ENCODE data around the gene KLHL7. TPM values are rescaled to one million over a fixed set of nuclear protein-coding genes. Genes with fewer than 3 reads are reported as not detected.

KLHL7 gene, protein sequence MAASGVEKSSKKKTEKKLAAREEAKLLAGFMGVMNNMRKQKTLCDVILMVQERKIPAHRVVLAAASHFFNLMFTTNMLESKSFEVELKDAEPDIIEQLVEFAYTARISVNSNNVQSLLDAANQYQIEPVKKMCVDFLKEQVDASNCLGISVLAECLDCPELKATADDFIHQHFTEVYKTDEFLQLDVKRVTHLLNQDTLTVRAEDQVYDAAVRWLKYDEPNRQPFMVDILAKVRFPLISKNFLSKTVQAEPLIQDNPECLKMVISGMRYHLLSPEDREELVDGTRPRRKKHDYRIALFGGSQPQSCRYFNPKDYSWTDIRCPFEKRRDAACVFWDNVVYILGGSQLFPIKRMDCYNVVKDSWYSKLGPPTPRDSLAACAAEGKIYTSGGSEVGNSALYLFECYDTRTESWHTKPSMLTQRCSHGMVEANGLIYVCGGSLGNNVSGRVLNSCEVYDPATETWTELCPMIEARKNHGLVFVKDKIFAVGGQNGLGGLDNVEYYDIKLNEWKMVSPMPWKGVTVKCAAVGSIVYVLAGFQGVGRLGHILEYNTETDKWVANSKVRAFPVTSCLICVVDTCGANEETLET
- total RNA-seq: 34.9 and 43.6 TPM in 2 replicates

DNA sequence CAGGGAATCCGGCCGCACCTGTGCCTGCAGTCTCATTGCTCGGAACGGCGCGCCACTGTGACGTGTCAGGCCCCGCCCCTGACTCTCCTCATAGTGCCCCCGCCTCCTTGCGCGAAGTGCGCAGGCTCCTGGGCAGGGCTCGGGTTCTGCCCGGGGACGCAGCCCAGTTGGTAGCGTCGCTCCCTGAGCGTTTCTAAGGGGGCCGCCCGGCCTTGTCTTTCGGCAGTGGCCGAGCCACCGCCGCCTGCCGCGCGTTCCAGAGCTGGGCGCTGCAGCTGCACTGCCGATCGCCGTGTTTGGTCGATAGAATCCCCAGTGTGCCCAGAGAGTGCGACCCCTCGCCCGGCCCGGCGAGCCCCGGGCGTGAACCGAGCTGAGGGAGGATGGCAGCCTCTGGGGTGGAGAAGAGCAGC, at the start of gene KLHL7:
TSS of gene KLHL7 (plus strand) at position 142 of the 413 bp plus-strand sequence. CDS start at position 384, 242 bp downstream.

DNA sequence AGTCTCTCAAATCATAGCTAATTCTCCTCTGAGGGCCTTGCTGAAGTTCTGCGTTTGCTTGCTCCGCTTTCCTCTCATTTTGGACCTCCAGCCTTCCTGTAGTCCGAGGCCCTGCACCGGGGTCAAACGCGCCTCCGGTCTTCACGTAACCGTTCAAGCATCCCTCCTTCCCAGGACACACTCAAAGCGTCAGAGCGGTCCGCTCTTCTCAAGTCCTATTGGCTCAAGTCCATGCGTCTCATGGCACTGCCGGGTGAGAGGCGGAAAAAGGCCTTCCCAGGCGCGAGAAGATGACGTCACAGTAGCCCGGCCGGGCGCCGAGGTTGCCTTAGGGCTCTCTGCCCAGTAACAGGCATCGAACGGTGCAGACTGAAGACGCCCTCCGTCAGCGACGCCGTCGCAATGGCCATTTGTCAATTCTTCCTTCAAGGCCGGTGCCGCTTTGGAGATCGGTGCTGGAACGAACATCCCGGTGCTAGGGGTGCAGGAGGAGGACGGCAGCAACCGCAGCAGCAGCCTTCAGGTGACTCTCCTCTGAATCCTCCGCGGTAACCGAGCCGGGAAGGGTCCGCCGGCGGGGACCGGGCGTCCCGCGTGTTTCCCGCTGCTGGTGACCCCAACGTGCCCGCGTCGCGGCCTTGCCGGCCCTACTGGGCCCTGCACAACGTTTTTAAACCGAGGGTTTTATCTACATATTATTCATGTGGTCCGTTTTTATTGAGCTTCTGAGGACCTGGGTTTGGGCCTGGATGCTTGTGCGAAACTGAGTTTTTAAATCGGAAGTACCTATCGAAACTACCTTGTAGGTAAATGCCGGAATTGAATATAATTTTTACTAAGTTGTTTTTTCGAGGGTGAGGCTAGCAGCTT, 76.3 kb downstream of the KLHL7 start, which contains the start of gene NUP42:
TSS of gene NUP42 (plus strand) at position 365 of the 870 bp plus-strand sequence. CDS start at position 403, 38 bp downstream.

Other genes with a start within 250 kb of the KLHL7 start
- gene HYCC1, start 91.7 kb upstream of the KLHL7 start, total RNA-seq: 37.5 and 85.1 TPM in 2 replicates
- 22.8 and 35.8 TPM in 2 replicates for gene NUP42, start 76.3 kb downstream of the KLHL7 start, total RNA-seq
- gene GPNMB, start 141.0 kb downstream of the KLHL7 start, total RNA-seq: 19.6 and 23.2 TPM in 2 replicates
- 81.3 and 82.6 TPM in 2 replicates for gene MALSU1, start 193.6 kb downstream of the KLHL7 start, total RNA-seq